HepG2 (cell line): ENCODE data around the gene SCFD2. TPM values are rescaled to one million over a fixed set of nuclear protein-coding genes. Genes with fewer than 3 reads are reported as not detected.

Source experiments
- ATAC-seq: fragments of 200-7000 bp; cut with Tn5 transposase; 3 replicates; pipeline ENCODE4 v1.9.1; 2020; ENCODE audit warnings: mild to moderate bottlenecking, moderate library complexity
- BruUV-seq: library from RNA; stranded (reverse); fragments of 400-500 nt; replicated peaks from 2 replicates; lab custom pipeline; 2021; lab: Mats Ljungman, UMichigan
- CTCF ChIA-PET: fragments of 300-600 bp; formaldehyde crosslinking; extraction: SDS; loops from one replicate; lab custom pipeline; 2021; ENCODE audit warnings: low total read pairs, inconsistent platforms, low intra/inter-chr PET ratio; lab: Yijun Ruan, JAX
- POLR2A ChIA-PET: fragments of 350-600 bp; sonication (Branson Sonifier 250); formaldehyde crosslinking; loops from one replicate; lab custom pipeline; 2020; ENCODE audit warnings: antibody characterized with exemption, inconsistent platforms; lab: Yijun Ruan, JAX
- DNase-seq: peaks from one replicate; pipeline ENCODE4 v3.0.0-alpha.2; 2015; ENCODE audit warnings: low spot score
- FAIRE-seq: peaks from 3 replicates; lab custom pipeline; 2011; peaks lifted over from hg19 to GRCh38; lab: Jason Lieb, UNC
- H2AFZ ChIP-seq: one replicate; pipeline ENCODE4 v1.6.1; 2011; ENCODE audit warnings: low read length, inconsistent platforms
- H3K27ac ChIP-seq: fragments of 300-600 bp; 3 replicates; pipeline ENCODE4 v1.8.0; 2011; ENCODE audit warnings: mixed run types, mild to moderate bottlenecking, mixed read lengths, low read length, inconsistent platforms; ENCODE audit not compliant: insufficient read depth; ENCODE audit errors: extremely low read length
- H3K27me3 ChIP-seq, 2 experiments: fragments of 200-600 bp in 1 of 2; 2 replicates in 1 of 2; 3 replicates in 1 of 2; pipeline versions ENCODE4 v1.6.0 to v1.8.0; 2011; ENCODE audit warnings: low read length in 2 of 2, mild to moderate bottlenecking in 2 of 2, moderate library complexity in 2 of 2, inconsistent platforms in 1 of 2; ENCODE audit not compliant: insufficient read depth in 2 of 2, control insufficient read depth in 1 of 2
- H3K36me3 ChIP-seq, 2 experiments: fragments of 200-600 bp in 1 of 2; replicated peaks in 1 of 2; 2 replicates in 1 of 2; 3 replicates in 1 of 2; pipeline versions ENCODE4 v1.5.1 to v1.8.0; 2011; ENCODE audit warnings: low read length in 2 of 2, inconsistent platforms in 1 of 2; ENCODE audit not compliant: insufficient read depth in 2 of 2, control insufficient read depth in 1 of 2
- H3K4me1 ChIP-seq: 2 replicates; pipeline ENCODE4 v1.5.1; 2012; ENCODE audit warnings: low read length, inconsistent platforms; ENCODE audit not compliant: insufficient read depth
- H3K4me2 ChIP-seq: 2 replicates; pipeline ENCODE4 v1.6.0; 2011; ENCODE audit warnings: low read depth, low read length, inconsistent platforms
- H3K4me3 ChIP-seq, 3 experiments: fragments of 200-600 bp in 1 of 3; sonication (generic), shearing (Covaris generic) in 1 of 3; replicated peaks in 1 of 3; 2 replicates each; pipeline ENCODE4 v1.5.1; 2011 to 2016; ENCODE audit warnings: low read length in 3 of 3, inconsistent platforms in 2 of 3, low read depth in 2 of 3, mild to moderate bottlenecking in 2 of 3, control low read depth in 1 of 3, mixed read lengths in 1 of 3; ENCODE audit not compliant: insufficient read depth in 1 of 3
- H3K79me2 ChIP-seq: one replicate; pipeline ENCODE4 v1.6.1; 2011; ENCODE audit warnings: low read length, inconsistent platforms; ENCODE audit not compliant: insufficient read depth
- H3K9ac ChIP-seq: 2 replicates; pipeline ENCODE4 v1.6.0; 2011; ENCODE audit warnings: mild to moderate bottlenecking, low read depth, low read length, inconsistent platforms; ENCODE audit not compliant: insufficient read depth
- H3K9me3 ChIP-seq: 2 replicates; pipeline ENCODE4 v1.5.1; 2012; ENCODE audit warnings: mild to moderate bottlenecking, low read length
- H4K20me1 ChIP-seq: 2 replicates; pipeline ENCODE4 v1.6.0; 2011; ENCODE audit warnings: inconsistent platforms, mild to moderate bottlenecking, low read length, moderate library complexity; ENCODE audit not compliant: insufficient read depth
- CEBPB ChIP-seq: IDR thresholded peaks from 2 replicates; pipeline ENCODE4 v1.6.1; 2011; ENCODE audit warnings: low read depth, low read length, improper control_type of control experiment, borderline replicate concordance
- HNRNPK ChIP-seq: fragments of 200-400 bp; formaldehyde crosslinking; IDR thresholded peaks from 2 replicates; pipeline ENCODE4 v1.6.1; 2018; ENCODE audit warnings: low read length, low read depth, moderate library complexity, mild to moderate bottlenecking; ENCODE audit not compliant: poor library complexity, severe bottlenecking
- SIN3A ChIP-seq: IDR thresholded peaks from 2 replicates; pipeline ENCODE4 v1.6.1; 2011; ENCODE audit warnings: low read depth, mild to moderate bottlenecking, control low read depth, low read length, borderline replicate concordance
- SYNCRIP ChIP-seq: fragments of 200-400 bp; formaldehyde crosslinking; IDR thresholded peaks from 2 replicates; pipeline ENCODE4 v1.6.1; 2018; ENCODE audit warnings: mild to moderate bottlenecking, low read depth, low read length; ENCODE audit not compliant: insufficient read depth
- ZBTB7B ChIP-seq: sonication (generic); formaldehyde crosslinking; IDR thresholded peaks from 2 replicates; pipeline ENCODE4 v1.4.0; 2020; ENCODE audit warnings: missing genetic modification reagents
- ZNF460 ChIP-seq: sonication (generic); formaldehyde crosslinking; IDR thresholded peaks from 2 replicates; pipeline ENCODE4 v1.5.1; 2020; ENCODE audit warnings: missing genetic modification reagents, mild to moderate bottlenecking, borderline replicate concordance
- ZNF552 ChIP-seq: sonication (generic); formaldehyde crosslinking; IDR thresholded peaks from 2 replicates; pipeline ENCODE4 v1.9.0; 2022; ENCODE audit warnings: missing genetic modification reagents, mild to moderate bottlenecking, borderline replicate concordance
- ZNF558 ChIP-seq: sonication (generic); formaldehyde crosslinking; IDR thresholded peaks from 2 replicates; pipeline ENCODE4 v1.9.0; 2022; ENCODE audit warnings: mild to moderate bottlenecking, missing genetic modification reagents, borderline replicate concordance
- ZNF576 ChIP-seq: sonication (generic); formaldehyde crosslinking; IDR thresholded peaks from 2 replicates; pipeline ENCODE4 v1.4.0; 2020; ENCODE audit warnings: mild to moderate bottlenecking, missing genetic modification reagents
- ZNF605 ChIP-seq: sonication (generic); formaldehyde crosslinking; IDR thresholded peaks from 2 replicates; pipeline ENCODE4 v1.8.0; 2022; ENCODE audit warnings: mild to moderate bottlenecking, missing genetic modification reagents
- ZSCAN20 ChIP-seq: sonication (generic); formaldehyde crosslinking; IDR thresholded peaks from 2 replicates; pipeline ENCODE4 v1.4.0; 2020; ENCODE audit warnings: missing genetic modification reagents, mild to moderate bottlenecking, borderline replicate concordance
- WGBS: methylation state at CpG from one replicate; pipeline ENCODE4 v1.1.6; 2017; ENCODE audit warnings: low lambda C conversion rate; 5-methylcytosine and 5-hydroxymethylcytosine counted together
- in situ Hi-C: cut with HindIII; loops from 2 replicates; pipeline ENCODE4 v1.10.0; 2017; ENCODE audit warnings: low pct_unique_long_range_greater_than_20kb; ENCODE audit not compliant: extremely low pct_ligation_motif_present
- intact Hi-C: fragments of 100-400 bp; cut with micrococcal nuclease; formaldehyde crosslinking; loops from one replicate; pipeline ENCODE4 v1.10.0; 2022; ENCODE audit not compliant: unreplicated experiment
- polyA plus RNA-seq, 8 experiments: library from polyadenylated mRNA; depleted of rRNA in 3 of 8; stranded (reverse) in 7 of 8; unstranded in 1 of 8; fragments of >200 nt; fragmentation: Illumina TruSeq in 4 of 8; extraction: Trizol in 4 of 8; gene quantifications; 2 replicates each; pipeline versions ENCODE4 v1.2.1 to v1.2.3, GENCODE V29; 2011 to 2016; ENCODE audit warnings: low read depth in 4 of 8, missing spikeins in 1 of 8, mixed read lengths in 1 of 8; ENCODE audit not compliant: insufficient read depth in 1 of 8
- total RNA-seq, 5 experiments: library from RNA; depleted of rRNA; stranded (reverse); fragments of >200 nt; fragmentation: Illumina TruSeq; extraction: Trizol; gene quantifications; 2 replicates each; pipeline ENCODE4 v1.2.3, GENCODE V29; 2016; ENCODE audit warnings: low read depth in 1 of 5
- TF ChIP-seq, protein P1 (sequence below): sonication (generic); formaldehyde crosslinking; IDR thresholded peaks from 2 replicates; pipeline ENCODE4 v1.4.0; 2020; ENCODE audit warnings: missing genetic modification reagents

The SCFD2 gene
- total and polyA plus RNA-seq, 2 of the 13 experiments (the other 11 are each of a cell fraction or from before 2014, with no cell fraction given): 4.6 to 15.6 TPM

DNA sequence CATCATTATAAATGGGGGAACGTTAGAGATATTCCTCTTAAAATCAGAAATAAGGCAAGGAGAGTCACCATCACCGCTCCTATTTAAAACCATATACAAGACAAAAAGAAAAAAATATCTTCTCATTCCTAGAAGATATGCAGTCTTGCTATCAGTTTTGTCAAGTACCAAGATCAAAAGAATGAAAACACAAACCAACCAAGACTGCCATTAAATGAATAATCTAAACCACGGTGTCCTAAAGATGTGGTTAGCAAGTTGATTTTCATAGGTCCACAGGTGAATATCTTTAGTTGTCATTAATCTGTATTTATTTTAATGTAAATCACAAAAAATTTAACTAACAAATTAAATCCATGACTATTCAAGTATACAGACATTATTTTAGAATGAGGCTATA is 39.3 kb downstream of the SCFD2 start:
- Histone ChIP-seq H3K4me3 (no peak overlapping the region), H3K79me2 (no peaks in the 10 kb centered on the region), H3K9me3 (no peaks in the 10 kb centered on the region), H3K27ac (no peak overlapping the region), H3K4me1 (peaks cover 19% of the 10 kb centered on the region), H3K27me3 (no peaks in the 10 kb centered on the region), H3K4me2 (no peak overlapping the region), H3K36me3 (no peaks in the 10 kb centered on the region), H4K20me1 (no peaks in the 10 kb centered on the region), H3K9ac (no peak overlapping the region), H2AFZ (no peak overlapping the region)
- intact Hi-C loops (no loop called here), in situ Hi-C loops (no loop called here)
- ATAC-seq: no peak
- ChIA-PET POLR2A (no interaction called here), CTCF (no interaction called here)
- DNase-seq: no peak
- 96% methylated on average over 3 of the region's 3 CpGs for WGBS
- no peak for TF ChIP-seq CEBPB
- no peak for TF ChIP-seq ZNF605 (CRISPR knock-in tag)
- no peak for TF ChIP-seq ZNF552
- no peak for TF ChIP-seq ZNF576
- TF ChIP-seq HNRNPK: no peak
- no peak for TF ChIP-seq ZBTB7B (CRISPR knock-in tag)
- no peak for TF ChIP-seq SYNCRIP
- no peak for TF ChIP-seq ZSCAN20 (CRISPR knock-in tag)
- TF ChIP-seq ZNF558 (CRISPR knock-in tag): no peak
- TF ChIP-seq, protein P1, sequence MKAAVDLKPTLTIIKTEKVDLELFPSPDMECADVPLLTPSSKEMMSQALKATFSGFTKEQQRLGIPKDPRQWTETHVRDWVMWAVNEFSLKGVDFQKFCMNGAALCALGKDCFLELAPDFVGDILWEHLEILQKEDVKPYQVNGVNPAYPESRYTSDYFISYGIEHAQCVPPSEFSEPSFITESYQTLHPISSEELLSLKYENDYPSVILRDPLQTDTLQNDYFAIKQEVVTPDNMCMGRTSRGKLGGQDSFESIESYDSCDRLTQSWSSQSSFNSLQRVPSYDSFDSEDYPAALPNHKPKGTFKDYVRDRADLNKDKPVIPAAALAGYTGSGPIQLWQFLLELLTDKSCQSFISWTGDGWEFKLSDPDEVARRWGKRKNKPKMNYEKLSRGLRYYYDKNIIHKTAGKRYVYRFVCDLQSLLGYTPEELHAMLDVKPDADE (CRISPR knock-in tag): no peak
- TF ChIP-seq ZNF460 (CRISPR knock-in tag): no peak
- TF ChIP-seq SIN3A: no peak
- FAIRE-seq: no peak
- BruUV-seq: no TSS peak
